PC-9 (cell line): Measurements from ENCODE around the gene AP1G1. TPM values are rescaled to one million over a fixed set of nuclear protein-coding genes. Genes with fewer than 3 reads are reported as not detected.

Source experiments
- BruUV-seq: library from RNA; stranded (reverse); fragments of 400-500 nt; replicated peaks from 2 replicates; lab custom pipeline; 2021; lab: Mats Ljungman, UMichigan
- CTCF ChIA-PET: fragments of 300-600 bp; sonication (Branson Sonifier 250); formaldehyde crosslinking; loops from one replicate; lab custom pipeline; 2022; ENCODE audit warnings: antibody characterized with exemption; lab: Charles Lee
- POLR2A ChIA-PET: fragments of 300-600 bp; sonication (Branson Sonifier 250); formaldehyde crosslinking; loops from one replicate; lab custom pipeline; 2022; ENCODE audit warnings: antibody characterized with exemption; ENCODE audit not compliant: unreplicated experiment; lab: Charles Lee
- DNase-seq, 2 experiments: peaks; one replicate each; pipeline versions ENCODE4 v3.0.0 to v3.0.0-alpha.2; 2015 to 2022; ENCODE audit warnings: mixed read lengths in 1 of 2
- H2AFZ ChIP-seq: fragments of 200-600 bp; sonication (generic); 2 replicates; pipeline ENCODE4 v1.8.1; 2017; ENCODE audit warnings: antibody characterized with exemption
- H3F3A ChIP-seq: fragments of 200-600 bp; sonication (generic); 2 replicates; pipeline ENCODE4 v1.8.1; 2017; ENCODE audit warnings: antibody characterized with exemption, mild to moderate bottlenecking, low read depth; ENCODE audit not compliant: insufficient read depth
- H3K27ac ChIP-seq: fragments of 200-600 bp; sonication (generic); 2 replicates; pipeline ENCODE4 v1.6.1; 2016; ENCODE audit warnings: mixed run types
- H3K27me3 ChIP-seq: fragments of 200-600 bp; sonication (generic); 2 replicates; pipeline ENCODE4 v1.6.1; 2016; ENCODE audit warnings: low read depth, mixed run types; ENCODE audit not compliant: insufficient read depth
- H3K36me3 ChIP-seq: fragments of 200-600 bp; sonication (generic); 2 replicates; pipeline ENCODE4 v1.6.1; 2016; ENCODE audit warnings: low read depth, mixed run types
- H3K4me1 ChIP-seq: fragments of 200-600 bp; sonication (generic); replicated peaks from 2 replicates; pipeline ENCODE4 v1.6.1; 2016; ENCODE audit warnings: mixed run types; ENCODE audit not compliant: insufficient read depth
- H3K4me2 ChIP-seq: fragments of 200-600 bp; sonication (generic); 2 replicates; pipeline ENCODE4 v1.6.1; 2017; ENCODE audit warnings: mixed run types
- H3K4me3 ChIP-seq: fragments of 200-600 bp; sonication (generic); 2 replicates; pipeline ENCODE4 v1.6.1; 2016; ENCODE audit warnings: mixed run types
- H3K79me2 ChIP-seq: fragments of 200-600 bp; sonication (generic); 2 replicates; pipeline ENCODE4 v1.6.1; 2017; ENCODE audit warnings: low read depth, mixed run types
- H3K9me2 ChIP-seq: fragments of 200-600 bp; sonication (generic); 2 replicates; pipeline ENCODE4 v1.8.1; 2017; ENCODE audit warnings: mild to moderate bottlenecking; ENCODE audit not compliant: insufficient read depth
- H3K9me3 ChIP-seq: fragments of 200-600 bp; sonication (generic); 2 replicates; pipeline ENCODE4 v1.8.1; 2016; ENCODE audit warnings: low read depth; ENCODE audit not compliant: insufficient read depth
- H4K20me1 ChIP-seq: fragments of 200-600 bp; sonication (generic); 2 replicates; pipeline ENCODE4 v1.8.1; 2017; ENCODE audit not compliant: insufficient read depth
- CTCF ChIP-seq: fragments of 200-600 bp; sonication (generic); conservative IDR thresholded peaks from 2 replicates; pipeline ENCODE4 v1.6.1; 2017; ENCODE audit warnings: mixed run types, antibody characterized with exemption, mild to moderate bottlenecking, moderate library complexity
- EZH2 ChIP-seq: fragments of 200-600 bp; sonication (generic); IDR thresholded peaks from 2 replicates; pipeline ENCODE4 v1.8.0; 2017; ENCODE audit warnings: antibody characterized with exemption, low read depth
- intact Hi-C: fragments of 100-400 bp; cut with micrococcal nuclease; formaldehyde crosslinking; loops from one replicate; pipeline ENCODE4 v1.10.0; 2022; ENCODE audit not compliant: unreplicated experiment
- total RNA-seq: library from RNA; stranded (reverse); gene quantifications from 2 replicates; pipeline ENCODE4 v1.2.3, GENCODE V29; 2021

The AP1G1 gene
- total RNA-seq, 1 experiment from 2014 or later, result 72.5 TPM

- ChIA-PET POLR2A (no interaction called here), CTCF (no interaction called here)
- H3F3A ChIP-seq, result peaks cover 14% of the 10 kb centered on the region
- H3K9me3 ChIP-seq, result no peaks in the 10 kb centered on the region
- H3K79me2 ChIP-seq, result no peaks in the 10 kb centered on the region
- TF ChIP-seq EZH2 (no peak), CTCF (no peak)
- no TSS peak for BruUV-seq
- H3K4me2 ChIP-seq, result no peak overlapping the region
- H3K27ac ChIP-seq, result no peak overlapping the region
- no peak for DNase-seq
- H3K4me3 ChIP-seq, result no peak overlapping the region
- no peak overlapping the region for H2AFZ ChIP-seq
- H3K9me2 ChIP-seq, result no peaks in the 10 kb centered on the region
- H3K27me3 ChIP-seq, result no peaks in the 10 kb centered on the region
- H3K4me1 ChIP-seq, result no peaks in the 10 kb centered on the region
- H4K20me1 ChIP-seq, result peaks cover 3% of the 10 kb centered on the region; the same call in 1 of the 2 replicates
- peaks cover 45% of the 10 kb centered on the region for H3K36me3 ChIP-seq
- intact Hi-C loops, result no loop called here
Observed at GRCh38 chr16:71754108-71754507, 54.5 kb downstream of the AP1G1 start.

GRCh38 chr16:71748226-71748625 lies 60.4 kb downstream of the AP1G1 start:
- ChIA-PET CTCF (no interaction called here), POLR2A (no interaction called here)
- 0 out of 2 replicates have a peak overlapping the region, but pooled peaks have one; percentile 23 for H3K27ac ChIP-seq
- intact Hi-C loops, result loop anchor here (5.0 kb wide), 1 partner anchor 214 kb away; no protein-coding TSS in a partner anchor
- H3K27me3 ChIP-seq, result no peaks in the 10 kb centered on the region
- H3K9me3 ChIP-seq, result no peaks in the 10 kb centered on the region
- peaks cover 30% of the 10 kb centered on the region for H3F3A ChIP-seq
- no peak overlapping the region for H3K4me2 ChIP-seq
- peaks cover 31% of the 10 kb centered on the region for H3K36me3 ChIP-seq
- no peak for TF ChIP-seq EZH2
- no peak for TF ChIP-seq CTCF
- no peaks in the 10 kb centered on the region for H3K79me2 ChIP-seq
- H3K4me3 ChIP-seq, result no peak overlapping the region
- H4K20me1 ChIP-seq, result peaks cover 3% of the 10 kb centered on the region
- no TSS peak for BruUV-seq
- no peak overlapping the region for H2AFZ ChIP-seq
- H3K4me1 ChIP-seq, result no peaks in the 10 kb centered on the region
- no peak for DNase-seq
- no peaks in the 10 kb centered on the region for H3K9me2 ChIP-seq

GRCh38 chr16:71746442-71747046 lies 62.1 kb downstream of the AP1G1 start:
- Histone ChIP-seq H2AFZ (no peak overlapping the region), H3K36me3 (peaks cover 28% of the 10 kb centered on the region), H3K27me3 (no peaks in the 10 kb centered on the region), H3K27ac (no peak overlapping the region), H3K9me3 (no peaks in the 10 kb centered on the region), H4K20me1 (peaks cover 3% of the 10 kb centered on the region), H3K4me1 (no peaks in the 10 kb centered on the region), H3K9me2 (no peaks in the 10 kb centered on the region), H3F3A (peaks cover 22% of the 10 kb centered on the region), H3K4me3 (no peak overlapping the region), H3K4me2 (no peak overlapping the region), H3K79me2 (no peaks in the 10 kb centered on the region)
- peak; percentile 7 to 42 for DNase-seq
- TF ChIP-seq CTCF (peak; percentile 81), EZH2 (no peak)
- CTCF ChIA-PET, result no interaction called here
- intact Hi-C loops, result loop anchor here (1.0 to 5.0 kb wide), 2 partner anchors 181 to 216 kb away; no protein-coding TSS in a partner anchor
- no TSS peak for BruUV-seq
- POLR2A ChIA-PET, result no interaction called here
